Measurements from ENCODE around the gene RSPRY1.
A peak's percentile ranks its signal among the peaks of the same experiment; 100 is the strongest.
"Not testable (repeated sequence)": the region's sequence is repeated elsewhere in the genome, so short reads cannot be mapped to it uniquely, and the experiment has no call there.

The RSPRY1 gene

GRCh38 chr16:57179215-57179828 lies 6.8 kb upstream of the RSPRY1 start:
- Histone ChIP-seq H3K27ac (no peak overlapping the region), H3K4me3 (no peak overlapping the region)

DNA sequence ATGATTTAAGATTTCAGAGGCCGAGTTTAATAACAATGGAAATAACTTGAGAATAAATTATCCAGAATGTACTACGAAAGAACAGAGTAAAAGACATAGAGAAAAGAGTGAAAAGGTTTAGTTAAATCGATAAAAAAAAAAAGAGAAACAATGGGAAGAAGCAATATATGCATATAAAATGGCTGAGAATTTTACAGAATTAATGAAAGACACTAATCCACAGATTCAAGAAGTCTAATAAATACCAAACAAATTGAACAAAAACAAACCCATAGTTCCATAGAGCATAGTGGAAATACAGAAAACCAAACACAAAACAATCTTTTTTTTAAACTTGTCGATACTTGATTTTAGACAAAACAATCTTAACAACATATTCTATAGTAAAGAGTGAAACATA lies 2.0 kb upstream of the RSPRY1 start:
- Histone ChIP-seq H3K4me3 (no peak overlapping the region), H3K27ac (no peak overlapping the region)

GRCh38 chr16:57184887-57185445 lies 1.2 kb upstream of the RSPRY1 start:
- Histone ChIP-seq H3K27ac (peak overlapping the region in 20 of 21 experiments; percentile 84 to 98 (median 94)), H3K4me3 (peak overlapping the region; percentile 84 to 99 (median 99))

DNA sequence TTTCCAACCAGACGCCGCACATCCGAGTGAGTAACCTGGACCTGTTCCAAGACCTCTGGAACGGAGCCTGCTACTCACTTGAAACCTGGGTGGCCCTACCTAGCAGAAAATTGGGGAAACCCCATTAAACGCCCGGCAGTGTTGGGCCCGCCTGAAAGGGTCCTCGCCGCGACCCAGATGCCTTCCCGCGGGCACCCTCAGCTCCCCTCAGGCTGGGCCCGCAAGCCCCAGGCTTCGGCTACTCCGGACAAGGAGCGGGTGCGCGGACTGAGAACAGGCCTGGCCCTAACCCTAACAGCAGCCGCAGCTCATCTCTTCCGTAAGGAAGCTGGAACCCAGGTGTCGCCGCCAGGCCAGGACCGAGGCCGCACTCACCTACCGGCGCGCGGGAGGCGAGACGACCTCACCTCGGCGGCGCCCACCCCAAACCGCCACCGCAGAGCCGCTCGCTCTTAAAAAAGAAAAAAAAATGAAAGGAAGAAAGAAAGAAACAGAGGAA lies 634 bp upstream of the RSPRY1 start:
- peak overlapping the region; percentile 84 to 98 (median 94) for H3K27ac ChIP-seq
- H3K4me3 ChIP-seq: peak overlapping the region; percentile 84 to 99 (median 99)

GRCh38 chr16:57186872-57187854 lies 1.0 kb downstream of the RSPRY1 start:
- Histone ChIP-seq H3K27ac (peak overlapping the region in 20 of 21 experiments; percentile 82 to 98 (median 92)), H3K4me3 (peak overlapping the region; percentile 84 to 99 (median 99))

GRCh38 chr16:57187902-57188710 lies 2.0 kb downstream of the RSPRY1 start:
- H3K4me3 ChIP-seq: peak overlapping the region in 5 of 7 experiments; percentile 84 to 99 (median 99)
- H3K27ac ChIP-seq: peak overlapping the region in 11 of 21 experiments; percentile 89 to 96 (median 92)

GRCh38 chr16:57188711-57189002 lies 2.5 kb downstream of the RSPRY1 start:
- H3K27ac ChIP-seq: peak overlapping the region in 1 of 21 experiments; percentile 52
- H3K4me3 ChIP-seq: no peak overlapping the region

GRCh38 chr16:57189527-57189926 lies 3.4 kb downstream of the RSPRY1 start:
- not testable (repeated sequence) for H3K4me3 ChIP-seq

GRCh38 chr16:57190136-57190535 lies 4.0 kb downstream of the RSPRY1 start:
- peak overlapping the region in 1 of 21 experiments; percentile 4 for H3K27ac ChIP-seq
- H3K4me3 ChIP-seq: no peak overlapping the region

More at GRCh38 chr16:57189527-57189926, 3.4 kb downstream of the RSPRY1 start:
- H3K27ac ChIP-seq: not testable (repeated sequence)

DNA sequence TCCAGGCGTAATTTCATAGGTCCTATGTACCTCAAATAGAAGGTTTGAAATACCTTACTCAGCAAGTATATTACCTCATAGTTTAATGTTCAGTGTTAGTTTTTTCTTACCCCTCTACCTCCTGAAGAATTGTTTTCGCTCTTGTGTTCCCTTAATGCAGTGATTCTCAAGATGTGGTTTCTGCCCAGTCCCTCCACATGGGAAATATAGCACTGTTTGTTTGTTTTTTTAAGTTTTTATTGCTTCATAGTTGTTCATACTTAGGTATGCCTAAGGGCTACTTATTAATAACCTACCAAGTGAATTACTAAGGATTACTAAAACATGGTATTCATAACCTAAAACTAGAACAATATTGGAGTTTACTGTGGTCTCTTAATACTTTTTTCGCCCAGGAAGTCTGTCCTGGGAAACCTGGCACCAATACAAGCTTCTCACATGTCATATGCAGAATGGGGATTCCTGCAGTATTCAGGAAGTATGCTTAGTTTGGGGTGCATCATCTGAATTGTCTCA lies 5.0 kb downstream of the RSPRY1 start:
- Histone ChIP-seq H3K27ac (peak overlapping the region in 1 of 21 experiments; percentile 4), H3K4me3 (no peak overlapping the region)

- Histone ChIP-seq H3K4me3 (no peak overlapping the region), H3K27ac (peak overlapping the region in 2 of 21 experiments; percentile 70 to 76)
These were observed 6.0 kb downstream of the RSPRY1 start for GRCh38 chr16:57192146-57192545.

- Histone ChIP-seq H3K27ac (peak overlapping the region in 3 of 21 experiments; percentile 2 to 76 (median 70)), H3K4me3 (no peak overlapping the region)
These were observed 6.8 kb downstream of the RSPRY1 start for GRCh38 chr16:57192720-57193486.

DNA sequence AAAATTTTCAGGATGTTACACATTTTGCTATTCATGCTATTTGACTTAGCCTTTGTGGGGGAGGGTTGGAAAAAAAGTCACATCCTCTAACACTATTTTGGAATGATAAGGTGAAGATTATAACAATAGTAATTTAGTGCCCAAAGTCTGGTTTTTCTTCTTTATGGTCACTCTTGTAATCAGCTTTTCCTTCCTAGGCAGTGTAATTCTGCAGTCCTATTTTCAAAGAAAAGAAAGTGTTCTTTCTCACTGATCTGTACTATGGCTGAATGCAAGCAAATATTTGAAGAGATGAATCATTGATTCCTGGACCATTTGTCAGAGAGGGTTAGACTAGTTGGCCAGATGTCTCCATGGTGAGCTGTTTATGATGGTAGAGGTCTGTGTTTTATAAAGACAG lies 8.4 kb downstream of the RSPRY1 start:
- Histone ChIP-seq H3K4me3 (no peak overlapping the region), H3K27ac (peak overlapping the region in 6 of 21 experiments; percentile 14 to 76 (median 39))

GRCh38 chr16:57196286-57196685 lies 10.2 kb downstream of the RSPRY1 start:
- Histone ChIP-seq H3K27ac (no peak overlapping the region), H3K4me3 (no peak overlapping the region)

GRCh38 chr16:57196753-57197152 lies 10.6 kb downstream of the RSPRY1 start:
- no peak overlapping the region for H3K4me3 ChIP-seq
- H3K27ac ChIP-seq: no peak overlapping the region

DNA sequence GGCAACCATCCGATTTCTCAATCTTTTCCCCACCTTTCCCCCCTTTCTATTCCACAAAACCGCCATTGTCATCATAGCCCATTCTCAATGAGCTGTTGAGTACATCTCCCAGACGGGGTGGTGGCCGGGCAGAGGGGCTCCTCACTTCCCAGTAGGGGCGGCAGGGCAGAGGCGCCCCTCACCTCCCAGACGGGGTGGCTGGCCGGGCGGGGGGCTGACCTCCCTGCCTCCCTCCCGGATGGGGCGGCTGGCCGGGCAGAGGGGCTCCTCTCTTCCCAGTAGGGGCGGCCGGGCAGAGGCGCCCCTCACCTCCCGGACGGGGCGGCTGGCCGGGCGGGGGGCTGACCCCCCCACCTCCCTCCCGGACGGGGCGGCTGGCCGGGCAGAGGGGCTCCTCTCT lies 14.2 kb downstream of the RSPRY1 start:
- H3K4me3 ChIP-seq, H3K27ac ChIP-seq: not testable (repeated sequence)

GRCh38 chr16:57200926-57201325 lies 14.8 kb downstream of the RSPRY1 start:
- not testable (repeated sequence) for H3K4me3 ChIP-seq, H3K27ac ChIP-seq

DNA sequence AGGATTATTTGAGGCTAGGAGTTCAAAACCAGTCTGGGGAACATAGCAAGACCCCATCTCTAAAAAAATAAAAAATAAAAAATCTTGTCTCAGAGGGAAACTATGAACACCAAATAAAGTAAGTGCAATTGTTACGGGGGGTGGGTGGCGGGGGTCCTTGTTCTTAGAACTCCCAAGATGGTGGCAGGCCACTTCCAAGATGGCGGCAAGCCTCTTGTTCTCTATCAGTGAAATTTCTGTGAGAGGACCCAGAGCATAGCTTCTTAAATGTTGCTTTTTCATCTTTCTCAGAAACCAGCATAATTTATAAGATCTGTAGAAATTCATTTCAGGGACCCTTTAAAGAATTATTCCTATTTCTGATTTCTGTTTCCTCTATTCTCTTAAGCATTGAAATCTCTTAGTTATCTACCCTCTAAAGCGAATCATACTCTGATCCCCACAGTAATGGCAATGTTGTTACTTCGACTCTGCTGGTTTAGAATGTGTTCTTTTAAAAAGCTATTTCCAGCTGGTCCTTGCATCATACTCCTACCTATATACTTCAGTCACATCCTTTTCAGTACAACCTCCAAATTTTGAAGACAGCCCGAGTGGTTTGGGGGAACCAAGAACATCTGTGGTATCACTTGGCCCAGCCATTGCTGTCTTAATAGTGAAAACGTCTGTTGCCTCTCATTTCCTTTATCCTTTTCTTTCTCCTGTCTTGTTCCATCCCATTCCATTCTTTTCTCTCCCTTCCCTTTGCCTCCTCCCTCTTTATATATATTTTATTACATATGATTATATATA lies 16.2 kb downstream of the RSPRY1 start:
- Histone ChIP-seq H3K27ac (no peak overlapping the region), H3K4me3 (no peak overlapping the region)
